Sigmoid colon (tissue), 7 donors: ENCODE data around the gene IMPG1. TPM values are rescaled to one million over a fixed set of nuclear protein-coding genes. Genes with fewer than 3 reads are reported as not detected.

Source experiments
- DNase-seq: peaks from one replicate; pipeline ENCODE4 v3.0.0-alpha.2; 2019
- H3K27ac ChIP-seq, 4 donors: fragments of 200-600 bp; sonication (generic); one replicate each; pipeline ENCODE4 v1.5.1; 2016 to 2019; ENCODE audit warnings: mild to moderate bottlenecking in 1 of 4
- H3K27me3 ChIP-seq, 3 donors: fragments of 200-600 bp; sonication (generic); one replicate each; pipeline ENCODE4 v1.5.1; 2019; ENCODE audit warnings: mild to moderate bottlenecking in 1 of 3
- H3K36me3 ChIP-seq, 4 donors: fragments of 200-600 bp; sonication (generic); one replicate each; pipeline ENCODE4 v1.5.1; 2016 to 2019
- H3K4me1 ChIP-seq, 4 donors: fragments of 200-600 bp; sonication (generic); one replicate each; pipeline ENCODE4 v1.5.1; 2017 to 2019
- H3K4me3 ChIP-seq, 4 donors: fragments of 200-600 bp; sonication (generic); one replicate each; pipeline ENCODE4 v1.5.1; 2017 to 2019; ENCODE audit warnings: mild to moderate bottlenecking in 2 of 4, moderate library complexity in 1 of 4
- H3K9me3 ChIP-seq, 4 donors: fragments of 200-600 bp in 3 of 4; sonication (generic) in 3 of 4; one replicate each; pipeline versions ENCODE4 v1.5.1 to v1.6.1; 2013 to 2019
- EP300 ChIP-seq, 4 donors: sonication (generic); formaldehyde crosslinking; IDR thresholded peaks; one replicate each; pipeline ENCODE4 v1.6.1; 2017; ENCODE audit warnings: antibody characterized with exemption in 4 of 4
- POLR2A ChIP-seq, 2 donors: fragments of 450-650 bp; IDR thresholded peaks; one replicate each; pipeline ENCODE4 v1.6.1; 2016; ENCODE audit warnings: antibody characterized with exemption in 2 of 2, mild to moderate bottlenecking in 2 of 2, moderate library complexity in 2 of 2
- POLR2AphosphoS5 ChIP-seq, 4 donors: sonication (generic); formaldehyde crosslinking; IDR thresholded peaks; one replicate each; pipeline ENCODE4 v1.6.1; 2017; ENCODE audit warnings: antibody characterized with exemption in 4 of 4
- WGBS, 2 donors: extraction: QIAGEN DNeasy Blood & Tissue Kit; methylation state at CpG; one replicate each; pipeline ENCODE4 v1.1.7; 2013; 5-methylcytosine and 5-hydroxymethylcytosine counted together
- intact Hi-C: fragments of 100-400 bp; cut with DNase I; formaldehyde crosslinking; loops from one replicate; pipeline ENCODE4 v1.15.1; 2023
- polyA plus RNA-seq, 3 donors: library from polyadenylated mRNA; stranded (reverse); fragments of 200-250 nt; gene quantifications; one replicate each; pipeline ENCODE4 v1.2.3, GENCODE V29; 2013
- total RNA-seq, 4 donors: library from RNA; depleted of rRNA; stranded (reverse); fragments of >200 nt; gene quantifications; one replicate each; pipeline ENCODE4 v1.1.0, GENCODE V29; 2016
- TF ChIP-seq, protein P1 (sequence below), 4 experiments: fragments of 450-650 bp in 3 of 4; fragments of 200-600 bp in 1 of 4; IDR thresholded peaks; one replicate each; pipeline ENCODE4 v1.5.1; 2016 to 2019; ENCODE audit warnings: antibody characterized with exemption in 4 of 4, mild to moderate bottlenecking in 3 of 4, moderate library complexity in 2 of 4
- donor health status: healthy with polysubstance abuse.
- donor health status: Bipolar disorder and iron deficiency.
- donor health status: healthy.

IMPG1 gene
- total and polyA plus RNA-seq, 7 donors = not detected

DNA sequence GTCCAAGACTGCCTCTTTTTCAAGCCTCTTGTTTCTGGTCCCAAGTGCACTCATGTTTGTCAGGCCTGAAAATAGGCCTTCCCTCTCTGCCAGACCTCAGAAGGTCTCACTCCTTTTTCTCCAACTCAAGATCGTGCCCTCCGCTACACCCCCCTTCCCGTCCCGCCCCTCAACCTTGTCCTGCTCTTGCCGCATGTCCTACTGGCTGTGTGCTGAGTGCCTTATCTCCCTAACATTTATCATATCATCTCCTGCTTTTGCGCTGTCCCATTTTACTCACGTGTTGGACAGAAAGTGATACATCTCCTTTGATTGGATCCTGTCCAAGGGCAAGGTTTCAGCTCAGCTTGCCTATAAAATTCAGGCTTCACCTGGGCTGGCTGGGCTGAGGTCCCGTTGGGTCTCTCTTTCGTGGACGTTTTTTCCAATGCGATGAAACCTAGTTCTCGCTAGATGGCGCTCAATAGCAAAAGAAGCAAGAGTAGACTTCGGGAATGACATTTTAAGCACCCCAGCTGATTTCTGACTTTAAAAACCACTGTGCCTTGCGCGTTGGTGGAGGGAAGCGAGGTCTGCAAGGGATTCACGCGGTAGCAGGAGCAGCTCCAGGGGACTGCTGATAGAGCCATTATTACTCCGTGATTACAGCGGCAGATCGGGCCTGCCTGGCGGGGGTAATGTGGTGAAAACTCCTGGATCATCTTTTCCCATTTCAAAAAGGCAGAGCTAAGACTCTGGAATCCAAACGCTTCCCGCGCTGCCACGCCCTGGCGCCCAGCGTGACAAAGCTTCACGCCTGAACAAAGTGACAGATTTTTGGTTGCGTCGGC lies 137.6 kb downstream of the IMPG1 start:
- TF ChIP-seq, protein P1, sequence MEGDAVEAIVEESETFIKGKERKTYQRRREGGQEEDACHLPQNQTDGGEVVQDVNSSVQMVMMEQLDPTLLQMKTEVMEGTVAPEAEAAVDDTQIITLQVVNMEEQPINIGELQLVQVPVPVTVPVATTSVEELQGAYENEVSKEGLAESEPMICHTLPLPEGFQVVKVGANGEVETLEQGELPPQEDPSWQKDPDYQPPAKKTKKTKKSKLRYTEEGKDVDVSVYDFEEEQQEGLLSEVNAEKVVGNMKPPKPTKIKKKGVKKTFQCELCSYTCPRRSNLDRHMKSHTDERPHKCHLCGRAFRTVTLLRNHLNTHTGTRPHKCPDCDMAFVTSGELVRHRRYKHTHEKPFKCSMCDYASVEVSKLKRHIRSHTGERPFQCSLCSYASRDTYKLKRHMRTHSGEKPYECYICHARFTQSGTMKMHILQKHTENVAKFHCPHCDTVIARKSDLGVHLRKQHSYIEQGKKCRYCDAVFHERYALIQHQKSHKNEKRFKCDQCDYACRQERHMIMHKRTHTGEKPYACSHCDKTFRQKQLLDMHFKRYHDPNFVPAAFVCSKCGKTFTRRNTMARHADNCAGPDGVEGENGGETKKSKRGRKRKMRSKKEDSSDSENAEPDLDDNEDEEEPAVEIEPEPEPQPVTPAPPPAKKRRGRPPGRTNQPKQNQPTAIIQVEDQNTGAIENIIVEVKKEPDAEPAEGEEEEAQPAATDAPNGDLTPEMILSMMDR (IDR thresholded peaks at IDR 0.05) = peak; percentile 27 to 69 (median 52)
- TF ChIP-seq EP300 (IDR thresholded peaks at IDR 0.05) (no peak), POLR2AphosphoS5 (IDR thresholded peaks at IDR 0.05) (no peak), POLR2A (IDR thresholded peaks at IDR 0.05) (no peak)
- H3K27ac ChIP-seq = no peak overlapping the region
- 3 to 6% methylated on average over 32 of the region's 32 CpGs for WGBS, 2 donors
- H3K27me3 ChIP-seq = no peaks in the 10 kb centered on the region
- H3K4me3 ChIP-seq = peak overlapping the region in 3 of 4 donors; percentile 32 to 43 (median 41)
- DNase-seq = peak; percentile 65
- H3K4me1 ChIP-seq = peaks cover 0 to 6% (median 5%) of the 10 kb centered on the region in 4 donors
- intact Hi-C loops = loop anchor here (10.0 kb wide), 1 partner anchor 1520 kb away; no protein-coding TSS in a partner anchor
- no peaks in the 10 kb centered on the region for H3K36me3 ChIP-seq
- H3K9me3 ChIP-seq = no peaks in the 10 kb centered on the region

DNA sequence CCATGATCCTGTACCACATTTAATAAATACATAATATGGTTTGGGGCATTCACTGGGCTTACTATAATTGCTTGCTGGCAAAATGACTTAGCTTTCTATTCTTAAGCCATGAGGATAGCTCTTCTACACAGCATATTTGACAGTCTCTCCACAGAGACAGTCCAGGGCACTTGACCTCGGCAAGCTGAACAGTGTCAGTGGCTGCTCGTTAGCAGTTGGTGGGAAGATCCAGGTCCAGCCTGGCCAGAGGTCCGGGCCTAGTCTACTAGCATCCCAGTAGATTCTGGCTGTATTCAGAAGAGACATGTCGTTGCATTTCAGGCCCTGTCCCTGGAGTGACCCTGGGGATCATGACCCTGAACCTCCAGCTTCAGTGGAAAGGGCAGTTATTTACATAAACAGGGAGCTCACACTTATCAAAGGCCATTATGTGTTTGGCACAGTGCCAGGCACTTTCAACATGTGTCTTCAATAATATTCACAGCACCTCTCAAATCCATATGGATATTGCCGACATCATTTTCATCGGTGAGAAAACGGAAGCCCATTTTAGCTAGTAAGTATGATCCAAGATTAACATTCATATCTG lies 139.0 kb downstream of the IMPG1 start:
- TF ChIP-seq POLR2AphosphoS5 (IDR thresholded peaks at IDR 0.05) (no peak), POLR2A (IDR thresholded peaks at IDR 0.05) (no peak), EP300 (IDR thresholded peaks at IDR 0.05) (no peak)
- TF ChIP-seq, protein P1 (IDR thresholded peaks at IDR 0.05) = no peak

DNA sequence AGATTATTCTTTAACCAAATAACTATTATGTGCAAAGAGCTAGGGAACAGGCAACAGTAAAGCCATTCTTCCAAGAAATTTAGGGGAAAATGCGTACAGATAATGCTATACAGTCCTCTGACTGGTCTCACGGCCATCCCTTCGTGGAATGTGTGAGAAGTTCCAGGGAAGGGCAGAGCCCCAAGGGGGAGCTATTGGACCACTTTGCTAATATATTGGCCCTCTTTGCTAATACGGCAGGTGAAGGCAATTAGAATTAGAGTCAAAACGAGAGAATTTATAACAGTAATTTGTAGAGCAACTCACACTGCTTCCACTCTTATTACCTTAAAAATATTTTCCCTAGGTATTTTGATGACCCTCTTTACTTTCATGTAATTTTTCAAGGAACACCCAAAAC lies 140.4 kb downstream of the IMPG1 start:
- H3K36me3 ChIP-seq = no peaks in the 10 kb centered on the region
- H3K27me3 ChIP-seq = no peaks in the 10 kb centered on the region
- WGBS, 2 donors = 45 to 65% methylated on average over 5 of the region's 5 CpGs
- DNase-seq = no peak
- no peak overlapping the region for H3K4me3 ChIP-seq
- intact Hi-C loops = loop anchor here (10.0 kb wide), 1 partner anchor 1523 kb away; no protein-coding TSS in a partner anchor
- H3K4me1 ChIP-seq = peaks cover 0 to 6% (median 5%) of the 10 kb centered on the region in 4 donors
- H3K9me3 ChIP-seq = no peaks in the 10 kb centered on the region
- no peak overlapping the region for H3K27ac ChIP-seq
- TF ChIP-seq POLR2AphosphoS5 (IDR thresholded peaks at IDR 0.05) (no peak), EP300 (IDR thresholded peaks at IDR 0.05) (no peak), POLR2A (IDR thresholded peaks at IDR 0.05) (no peak)
- TF ChIP-seq, protein P1 (IDR thresholded peaks at IDR 0.05) = no peak

More for the DNA sequence above, 139.0 kb downstream of the IMPG1 start:
- Histone ChIP-seq H3K27ac (no peak overlapping the region), H3K4me1 (peaks cover 0 to 6% (median 5%) of the 10 kb centered on the region in 4 donors), H3K36me3 (no peaks in the 10 kb centered on the region), H3K9me3 (no peaks in the 10 kb centered on the region), H3K4me3 (no peak overlapping the region), H3K27me3 (no peaks in the 10 kb centered on the region)
- intact Hi-C loops = loop anchor here (10.0 kb wide), 1 partner anchor 1521 kb away; no protein-coding TSS in a partner anchor
- 75 to 82% methylated on average over 7 of the region's 7 CpGs for WGBS, 2 donors
- DNase-seq = no peak

DNA sequence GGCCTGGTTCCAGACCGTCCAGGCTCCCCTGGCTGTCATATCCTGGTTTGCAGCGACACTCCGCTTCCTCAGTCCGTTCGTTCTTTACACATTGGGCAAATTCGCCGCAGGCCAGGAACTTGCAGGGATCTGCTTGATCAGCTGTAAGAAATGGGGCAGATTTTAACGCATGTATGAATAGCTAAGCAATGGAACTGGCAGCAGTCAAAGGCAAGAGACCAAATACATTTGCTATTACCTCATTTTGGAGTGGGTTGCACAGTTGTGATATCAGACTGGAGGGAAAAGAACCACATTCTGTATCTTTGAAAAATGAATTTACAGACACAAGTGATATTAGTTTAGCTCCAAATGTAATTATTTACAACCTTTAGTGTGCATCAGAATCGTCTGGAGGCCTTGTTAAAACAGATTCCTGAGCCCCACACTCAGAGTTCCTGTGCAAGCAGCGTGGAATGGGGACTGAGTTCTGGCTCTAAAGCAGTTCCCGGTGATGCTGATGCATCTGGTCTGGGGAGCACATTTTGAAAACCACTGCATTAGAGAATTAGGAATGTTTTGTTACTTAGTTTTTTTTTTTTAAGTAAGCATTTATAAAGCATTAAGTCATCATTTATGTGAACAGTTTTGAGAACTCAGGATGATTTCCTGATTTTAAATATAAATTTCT lies 141.3 kb downstream of the IMPG1 start:
- TF ChIP-seq, protein P1 (IDR thresholded peaks at IDR 0.05) = no peak
- TF ChIP-seq EP300 (IDR thresholded peaks at IDR 0.05) (no peak), POLR2AphosphoS5 (IDR thresholded peaks at IDR 0.05) (no peak), POLR2A (IDR thresholded peaks at IDR 0.05) (no peak)
- intact Hi-C loops = loop anchor here (10.0 kb wide), 1 partner anchor 1524 kb away; no protein-coding TSS in a partner anchor
- no peaks in the 10 kb centered on the region for H3K27me3 ChIP-seq
- 84 to 85% methylated on average over 11 of the region's 11 CpGs for WGBS, 2 donors
- H3K4me1 ChIP-seq = peaks cover 0 to 6% (median 5%) of the 10 kb centered on the region in 4 donors
- H3K4me3 ChIP-seq = no peak overlapping the region
- DNase-seq = no peak
- no peak overlapping the region for H3K27ac ChIP-seq
- no peaks in the 10 kb centered on the region for H3K9me3 ChIP-seq
- no peaks in the 10 kb centered on the region for H3K36me3 ChIP-seq
